Mesendoderm (in vitro differentiated cells): ENCODE measurements around the gene ART1.
"Not testable (repeated sequence)": the region's sequence is repeated elsewhere in the genome, so short reads cannot be mapped to it uniquely, and the experiment has no call there.

Experiments used
- DNase-seq: peaks from one replicate; pipeline ENCODE4 v3.0.0; 2013
- H2AK5ac ChIP-seq: 2 replicates; pipeline ENCODE4 v1.6.1; 2013; ENCODE audit warnings: low read length, inconsistent platforms
- H2BK120ac ChIP-seq: 2 replicates; pipeline ENCODE4 v1.6.1; 2013; ENCODE audit warnings: low read depth, mild to moderate bottlenecking, low read length, moderate library complexity, mixed read lengths
- H2BK15ac ChIP-seq: replicated peaks from 2 replicates; pipeline ENCODE4 v1.6.1; 2013; ENCODE audit warnings: low read depth, mild to moderate bottlenecking, moderate library complexity
- H2BK5ac ChIP-seq: 2 replicates; pipeline ENCODE4 v1.6.1; 2013; ENCODE audit warnings: low read length, inconsistent platforms
- H3K18ac ChIP-seq: 2 replicates; pipeline ENCODE4 v1.6.1; 2013; ENCODE audit warnings: mild to moderate bottlenecking, low read length, mixed read lengths
- H3K23ac ChIP-seq: one replicate; pipeline ENCODE4 v1.6.1; 2013; ENCODE audit warnings: low read length
- H3K27ac ChIP-seq: 2 replicates; pipeline ENCODE4 v1.5.1; 2013; ENCODE audit warnings: low read depth, mild to moderate bottlenecking, inconsistent platforms, low read length, moderate library complexity
- H3K27me3 ChIP-seq: 2 replicates; pipeline ENCODE4 v1.6.1; 2013; ENCODE audit warnings: low read length, control low read depth, mild to moderate bottlenecking, inconsistent platforms; ENCODE audit not compliant: insufficient read depth, poor library complexity
- H3K36me3 ChIP-seq: 2 replicates; pipeline ENCODE4 v1.6.1; 2013; ENCODE audit warnings: low read length, inconsistent platforms; ENCODE audit not compliant: control insufficient read depth, insufficient read depth
- H3K4ac ChIP-seq: one replicate; pipeline ENCODE4 v1.6.1; 2013; ENCODE audit warnings: low read depth, mild to moderate bottlenecking, low read length, moderate library complexity
- H3K4me1 ChIP-seq: 2 replicates; pipeline ENCODE4 v1.6.1; 2013; ENCODE audit warnings: low read depth, low read length, inconsistent platforms; ENCODE audit not compliant: control insufficient read depth
- H3K4me2 ChIP-seq: 2 replicates; pipeline ENCODE4 v1.6.1; 2013; ENCODE audit warnings: low read length
- H3K4me3 ChIP-seq: 2 replicates; pipeline ENCODE4 v1.5.1; 2013; ENCODE audit warnings: mild to moderate bottlenecking, low read length
- H3K56ac ChIP-seq: one replicate; pipeline ENCODE4 v1.6.1; 2013; ENCODE audit warnings: low read length
- H3K79me1 ChIP-seq: 2 replicates; pipeline ENCODE4 v1.6.1; 2013; ENCODE audit warnings: low read length, inconsistent platforms
- H3K79me2 ChIP-seq: 2 replicates; pipeline ENCODE4 v1.6.1; 2013; ENCODE audit warnings: mild to moderate bottlenecking, low read length; ENCODE audit not compliant: control insufficient read depth, insufficient read depth
- H3K9ac ChIP-seq: 2 replicates; pipeline ENCODE4 v1.6.1; 2013; ENCODE audit warnings: low read length, inconsistent platforms
- H4K5ac ChIP-seq: one replicate; pipeline ENCODE4 v1.6.1; 2013; ENCODE audit warnings: low read length
- H4K8ac ChIP-seq: one replicate; pipeline ENCODE4 v1.6.1; 2013; ENCODE audit warnings: low read depth, mild to moderate bottlenecking, control low read depth, low read length, moderate library complexity
- WGBS: extraction: QIAGEN DNeasy Blood & Tissue Kit; methylation state at CpG from one replicate; pipeline ENCODE4 v1.1.7; 2013; ENCODE audit warnings: low lambda C conversion rate, missing lambda C conversion rate; ENCODE audit not compliant: insufficient coverage; ENCODE audit errors: extremely low coverage; 5-methylcytosine and 5-hydroxymethylcytosine counted together

ART1 gene

DNA sequence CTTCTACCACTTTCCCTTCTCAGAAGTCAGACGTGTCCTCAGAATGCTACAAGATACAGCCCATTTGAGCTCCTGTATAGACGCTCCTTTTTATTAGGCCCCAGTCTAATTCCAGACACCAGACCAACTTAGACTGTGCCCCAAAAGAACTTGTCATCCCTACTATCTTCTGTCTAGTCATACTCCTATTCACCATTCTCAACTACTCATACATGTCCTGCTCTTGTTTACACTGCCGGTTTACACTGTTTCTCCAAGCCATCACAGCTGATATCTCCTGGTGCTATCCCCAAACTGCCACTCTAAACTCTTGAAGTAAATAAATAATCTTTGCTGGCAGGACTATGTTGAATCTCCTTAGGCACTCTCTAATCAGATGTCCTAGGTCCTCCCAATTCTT lies 7.6 kb downstream of the ART1 start:
- H3K4me2 ChIP-seq, H3K56ac ChIP-seq, H2BK15ac ChIP-seq, H4K8ac ChIP-seq, H2AK5ac ChIP-seq, H3K27ac ChIP-seq, H2BK120ac ChIP-seq, H3K18ac ChIP-seq, H3K79me1 ChIP-seq, H3K79me2 ChIP-seq, DNase-seq, H3K4me3 ChIP-seq, H4K5ac ChIP-seq, H2BK5ac ChIP-seq, H3K36me3 ChIP-seq, H3K27me3 ChIP-seq, H3K4me1 ChIP-seq, H3K23ac ChIP-seq, H3K4ac ChIP-seq, H3K9ac ChIP-seq: not testable (repeated sequence)
- no CpG with 5 or more reads among the region's 3 CpGs for WGBS

DNA sequence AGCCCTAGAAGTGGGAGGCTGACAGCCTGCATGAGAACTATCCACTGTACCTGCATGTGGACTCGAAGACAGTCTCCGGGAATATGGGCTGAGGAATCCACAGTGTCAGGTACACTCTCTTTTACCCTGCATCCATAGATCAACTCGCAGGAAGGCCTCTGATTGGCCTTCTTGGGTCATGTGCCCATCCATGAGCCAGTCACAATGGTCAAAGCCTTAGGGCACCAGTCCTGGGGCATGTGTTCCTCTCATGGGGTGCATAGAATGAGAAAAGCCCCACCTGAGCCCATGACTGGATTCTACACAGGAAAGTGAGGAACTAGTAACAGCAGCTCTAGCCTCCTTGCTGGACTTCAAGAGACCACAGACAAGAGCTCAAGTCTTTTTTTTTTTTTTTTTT lies 10.6 kb downstream of the ART1 start:
- Histone ChIP-seq H3K9ac (no peak overlapping the region), H3K27me3 (no peaks in the 10 kb centered on the region), H3K18ac (no peak overlapping the region), H3K4me3 (no peak overlapping the region), H2BK15ac (no peak overlapping the region), H3K36me3 (no peaks in the 10 kb centered on the region), H3K4ac (no peak overlapping the region), H3K79me2 (no peaks in the 10 kb centered on the region), H3K56ac (no peak overlapping the region), H3K23ac (no peak overlapping the region), H4K8ac (no peak overlapping the region), H3K79me1 (no peaks in the 10 kb centered on the region), H3K27ac (no peak overlapping the region), H2BK5ac (no peak overlapping the region), H3K4me2 (no peak overlapping the region), H4K5ac (no peak overlapping the region), H2BK120ac (no peak overlapping the region), H3K4me1 (no peaks in the 10 kb centered on the region), H2AK5ac (no peak overlapping the region)
- peak; percentile 16 for DNase-seq
- WGBS = no CpG with 5 or more reads among the region's 3 CpGs

DNA sequence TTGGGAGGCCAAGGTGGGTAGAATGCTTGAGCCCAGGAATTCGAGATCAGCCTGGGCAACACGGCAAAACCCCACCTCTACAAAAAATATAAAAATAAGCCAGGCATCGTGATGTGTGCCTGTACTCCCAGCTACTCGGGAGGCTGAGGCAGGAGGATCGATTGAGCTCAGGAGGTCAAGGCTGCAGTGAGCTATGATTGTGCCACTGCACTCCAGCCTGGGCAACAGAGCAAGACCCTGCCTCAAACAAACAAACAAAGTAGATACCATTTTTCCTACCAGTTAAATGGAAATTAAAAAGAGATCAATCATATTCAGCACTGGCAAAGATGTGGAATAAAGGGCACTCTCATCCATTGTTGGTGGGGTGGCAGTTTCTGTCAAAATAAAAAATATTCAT lies 12.4 kb downstream of the ART1 start:
- H3K4me3 ChIP-seq, H2AK5ac ChIP-seq, H3K27me3 ChIP-seq, DNase-seq, H2BK5ac ChIP-seq, H2BK120ac ChIP-seq, H3K4me2 ChIP-seq, H3K4ac ChIP-seq, H3K18ac ChIP-seq, H3K9ac ChIP-seq, H3K56ac ChIP-seq, H3K36me3 ChIP-seq, H4K5ac ChIP-seq, H2BK15ac ChIP-seq, H3K27ac ChIP-seq, H3K4me1 ChIP-seq, H3K23ac ChIP-seq, H3K79me1 ChIP-seq, H3K79me2 ChIP-seq, H4K8ac ChIP-seq: not testable (repeated sequence)
- WGBS = no CpG with 5 or more reads among the region's 5 CpGs

DNA sequence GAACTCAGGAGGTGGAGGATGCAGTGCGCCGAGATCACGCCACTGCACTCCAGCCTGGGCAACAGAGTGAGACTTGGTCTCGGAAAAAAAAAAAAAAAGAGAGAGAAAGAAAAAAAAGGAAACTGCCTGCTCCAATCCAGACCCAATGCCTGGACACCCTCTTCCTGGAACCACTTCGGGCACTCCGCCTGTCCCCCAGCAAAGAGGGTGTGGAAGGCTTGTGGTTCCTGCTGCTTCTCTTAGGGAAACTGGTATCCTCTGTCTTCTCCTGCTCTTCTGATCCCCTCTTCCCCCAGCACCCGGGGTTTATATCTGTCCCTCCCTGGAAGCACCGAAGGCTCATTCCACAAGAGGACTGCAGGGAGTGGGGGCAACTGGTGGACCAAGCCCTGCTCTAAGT lies 13.3 kb downstream of the ART1 start:
- H2BK5ac ChIP-seq = no peak overlapping the region
- H3K27ac ChIP-seq = no peak overlapping the region
- no peak overlapping the region for H2AK5ac ChIP-seq
- H4K5ac ChIP-seq = no peak overlapping the region
- H3K4ac ChIP-seq = no peak overlapping the region
- no peaks in the 10 kb centered on the region for H3K36me3 ChIP-seq
- H2BK15ac ChIP-seq = no peak overlapping the region
- H3K4me1 ChIP-seq = no peaks in the 10 kb centered on the region
- H3K4me2 ChIP-seq = no peak overlapping the region
- H3K79me2 ChIP-seq = no peaks in the 10 kb centered on the region
- H3K9ac ChIP-seq = no peak overlapping the region
- H3K79me1 ChIP-seq = no peaks in the 10 kb centered on the region
- H3K27me3 ChIP-seq = no peaks in the 10 kb centered on the region
- H3K4me3 ChIP-seq = no peak overlapping the region
- no peak overlapping the region for H3K18ac ChIP-seq
- H4K8ac ChIP-seq = no peak overlapping the region
- H2BK120ac ChIP-seq = no peak overlapping the region
- no peak overlapping the region for H3K56ac ChIP-seq
- no CpG with 5 or more reads among the region's 8 CpGs for WGBS
- no peak for DNase-seq
- no peak overlapping the region for H3K23ac ChIP-seq

DNA sequence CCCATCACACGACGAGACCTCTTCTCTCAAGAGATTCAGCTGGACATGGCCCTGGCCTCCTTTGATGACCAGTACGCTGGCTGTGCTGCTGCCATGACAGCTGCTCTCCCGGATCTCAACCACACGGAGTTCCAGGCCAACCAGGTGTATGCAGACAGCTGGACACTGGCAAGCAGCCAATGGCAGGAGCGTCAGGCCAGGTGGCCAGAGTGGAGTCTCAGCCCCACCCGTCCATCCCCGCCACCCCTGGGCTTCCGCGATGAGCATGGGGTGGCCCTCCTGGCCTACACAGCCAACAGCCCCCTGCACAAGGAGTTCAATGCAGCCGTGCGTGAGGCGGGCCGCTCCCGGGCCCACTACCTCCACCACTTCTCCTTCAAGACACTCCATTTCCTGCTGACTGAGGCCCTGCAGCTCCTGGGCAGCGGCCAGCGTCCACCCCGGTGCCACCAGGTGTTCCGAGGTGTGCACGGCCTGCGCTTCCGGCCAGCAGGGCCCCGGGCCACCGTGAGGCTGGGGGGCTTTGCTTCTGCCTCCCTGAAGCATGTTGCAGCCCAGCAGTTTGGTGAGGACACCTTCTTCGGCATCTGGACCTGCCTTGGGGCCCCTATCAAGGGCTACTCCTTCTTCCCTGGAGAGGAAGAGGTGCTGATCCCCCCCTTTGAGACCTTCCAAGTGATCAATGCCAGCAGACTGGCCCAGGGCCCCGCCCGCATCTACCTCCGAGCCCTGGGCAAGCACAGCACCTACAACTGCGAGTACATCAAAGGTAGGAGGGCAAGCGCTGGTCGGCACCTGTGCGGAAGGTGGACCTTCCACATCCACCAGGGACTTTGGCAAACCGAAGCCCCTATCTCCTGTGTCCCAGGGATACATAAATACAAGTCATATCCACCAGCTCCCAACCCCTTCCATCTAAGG lies 14.9 kb downstream of the ART1 start:
- Histone ChIP-seq H3K18ac (no peak overlapping the region), H3K56ac (no peak overlapping the region), H3K4me2 (no peak overlapping the region), H4K8ac (no peak overlapping the region), H3K23ac (no peak overlapping the region), H2BK5ac (no peak overlapping the region), H3K79me1 (no peaks in the 10 kb centered on the region), H3K4ac (no peak overlapping the region), H2BK15ac (no peak overlapping the region), H3K27me3 (no peaks in the 10 kb centered on the region), H4K5ac (no peak overlapping the region), H3K4me1 (no peaks in the 10 kb centered on the region), H2BK120ac (no peak overlapping the region), H3K4me3 (no peak overlapping the region), H3K79me2 (no peaks in the 10 kb centered on the region), H3K36me3 (no peaks in the 10 kb centered on the region), H3K9ac (no peak overlapping the region), H3K27ac (no peak overlapping the region), H2AK5ac (no peak overlapping the region)
- no peak for DNase-seq
- no CpG with 5 or more reads among the region's 33 CpGs for WGBS

DNA sequence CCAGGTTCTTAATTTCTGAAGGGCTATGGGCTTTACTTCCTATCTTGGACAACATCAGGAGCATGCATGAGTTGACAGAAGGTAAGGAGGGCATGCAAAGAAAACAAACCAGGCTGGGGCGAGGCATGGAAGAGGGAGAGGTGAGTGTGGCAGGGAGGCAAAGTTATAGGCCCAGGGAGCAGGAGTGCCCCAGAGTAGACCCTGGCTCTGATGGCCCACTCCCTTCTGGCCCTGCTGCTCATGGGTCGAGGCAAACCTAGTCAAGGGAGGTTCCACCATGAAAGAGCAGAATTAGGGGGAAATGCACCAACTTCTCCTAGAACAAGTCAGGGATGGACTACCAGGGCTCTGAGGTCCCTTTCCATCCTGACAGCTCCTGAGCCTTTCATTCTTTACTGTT lies 16.0 kb downstream of the ART1 start:
- no peak overlapping the region for H4K8ac ChIP-seq
- no peak for DNase-seq
- no CpG with 5 or more reads among the region's 2 CpGs for WGBS

More for the DNA sequence above, 16.0 kb downstream of the ART1 start:
- Histone ChIP-seq H2BK15ac (no peak overlapping the region), H3K36me3 (peaks cover 1% of the 10 kb centered on the region), H3K56ac (no peak overlapping the region), H2AK5ac (no peak overlapping the region), H3K4ac (no peak overlapping the region), H3K4me1 (no peaks in the 10 kb centered on the region), H3K9ac (no peak overlapping the region), H4K5ac (no peak overlapping the region), H2BK5ac (no peak overlapping the region), H3K27ac (no peak overlapping the region), H3K18ac (no peak overlapping the region), H3K4me3 (no peak overlapping the region), H3K27me3 (no peaks in the 10 kb centered on the region), H3K23ac (no peak overlapping the region), H2BK120ac (no peak overlapping the region), H3K4me2 (no peak overlapping the region), H3K79me2 (no peaks in the 10 kb centered on the region), H3K79me1 (no peaks in the 10 kb centered on the region)
